ENCODE results near the gene P4HA2.

Gene P4HA2

DNA sequence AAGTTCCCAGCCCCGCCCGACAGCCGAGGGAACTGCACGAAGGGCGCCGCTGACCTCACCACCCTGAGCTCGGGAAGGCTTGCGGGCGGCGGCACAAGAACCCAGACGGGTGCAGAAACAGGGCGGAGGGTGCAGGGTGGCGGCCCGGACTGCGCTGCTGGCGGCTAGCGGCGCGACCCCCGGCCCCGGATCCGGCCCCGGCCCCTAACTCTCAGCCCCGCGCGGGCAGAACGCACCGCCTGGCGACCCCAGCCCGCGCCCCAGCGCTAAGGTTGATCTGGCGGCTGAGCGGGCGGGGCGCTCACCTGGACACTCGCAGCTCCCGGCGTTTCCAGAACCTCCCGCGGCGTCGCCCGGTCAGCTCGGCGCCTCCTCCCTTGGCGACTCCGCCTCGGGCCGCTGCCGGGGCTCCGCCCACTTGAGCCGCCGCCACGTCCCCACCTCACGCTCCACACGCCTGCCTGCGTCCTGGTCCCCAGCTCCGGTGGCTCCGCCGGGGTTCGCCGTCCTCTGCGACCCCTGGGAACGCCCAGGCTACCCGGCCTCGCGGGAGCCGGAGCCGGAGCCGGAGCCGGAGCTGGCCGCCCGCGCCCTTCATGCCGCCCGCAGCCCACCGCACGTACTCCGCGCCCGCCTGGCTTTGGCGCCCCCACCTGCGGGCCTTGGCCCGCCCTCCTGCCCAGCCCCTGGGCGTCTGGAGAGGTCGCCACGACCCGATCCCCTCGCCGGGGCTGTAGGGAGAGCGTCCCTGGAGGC is at the start of gene P4HA2:
Gene P4HA2, minus strand, starts transcription at position 369 of the 756 bp plus-strand sequence. CDS start 9,227 bp downstream, outside the sequence.
- DNase-seq (ENCODE audit: low read depth): no peak

DNA sequence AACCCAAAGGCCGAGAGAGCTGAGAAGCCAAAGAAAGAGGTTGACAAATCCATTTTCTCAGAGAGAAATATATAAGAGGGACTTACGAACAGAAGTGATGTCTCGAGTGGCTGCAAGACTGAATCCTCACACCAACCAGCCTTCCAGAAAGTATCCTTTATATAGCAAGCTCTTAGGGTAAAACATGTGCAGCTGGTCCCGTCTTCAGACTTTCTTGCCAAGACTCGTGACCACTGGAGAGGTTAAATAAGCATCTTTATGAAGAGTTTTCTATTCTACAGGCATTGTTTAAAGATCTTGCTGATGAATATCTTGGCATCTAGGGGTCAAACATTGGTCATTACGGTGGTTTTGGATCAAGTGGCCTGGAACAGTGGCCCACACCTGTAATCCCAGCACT is 49.6 kb upstream of the P4HA2 start:
- DNase-seq (ENCODE audit: low read depth): no peak

DNA sequence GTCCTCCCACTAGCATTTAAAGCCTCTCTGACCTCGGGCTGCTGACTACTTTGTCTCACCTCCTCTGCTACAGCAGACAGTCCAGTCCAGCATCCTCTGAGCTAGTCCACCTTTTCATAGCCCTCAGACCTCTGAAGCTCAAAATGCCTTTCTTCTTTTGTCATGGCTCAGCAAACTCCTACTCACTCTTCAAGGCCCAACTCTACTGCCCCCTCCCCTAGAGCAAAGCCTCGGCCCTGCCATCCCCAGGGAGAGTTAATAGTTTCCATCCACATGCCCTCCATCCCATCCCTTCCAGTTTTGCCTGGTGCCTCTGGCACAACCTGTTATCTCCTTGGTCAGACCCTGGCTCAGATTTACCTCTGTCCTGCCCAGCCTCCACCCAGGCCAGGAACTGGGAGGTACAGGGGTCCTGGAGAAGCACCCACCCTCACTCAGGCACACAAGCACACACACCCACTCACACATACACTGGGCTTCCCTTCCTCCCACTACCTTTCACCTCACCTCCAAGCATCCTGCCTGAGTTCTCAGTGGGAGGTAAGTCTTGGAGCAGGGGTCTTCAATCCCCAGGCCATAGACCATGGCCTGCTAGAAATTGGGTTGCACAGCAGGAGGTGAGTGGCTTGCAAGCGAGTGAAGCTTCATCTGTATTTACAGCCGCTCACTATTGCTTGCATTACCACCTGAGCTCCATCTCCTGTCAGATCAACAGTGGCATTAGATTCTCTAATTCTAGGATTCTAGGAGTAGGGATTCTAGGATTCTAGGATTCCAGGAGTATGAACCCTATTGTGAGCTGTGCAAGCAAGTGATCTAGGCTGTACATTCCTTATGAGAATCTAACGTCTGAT is 47.9 kb upstream of the P4HA2 start:
- no peak for DNase-seq (ENCODE audit: low read depth)

DNA sequence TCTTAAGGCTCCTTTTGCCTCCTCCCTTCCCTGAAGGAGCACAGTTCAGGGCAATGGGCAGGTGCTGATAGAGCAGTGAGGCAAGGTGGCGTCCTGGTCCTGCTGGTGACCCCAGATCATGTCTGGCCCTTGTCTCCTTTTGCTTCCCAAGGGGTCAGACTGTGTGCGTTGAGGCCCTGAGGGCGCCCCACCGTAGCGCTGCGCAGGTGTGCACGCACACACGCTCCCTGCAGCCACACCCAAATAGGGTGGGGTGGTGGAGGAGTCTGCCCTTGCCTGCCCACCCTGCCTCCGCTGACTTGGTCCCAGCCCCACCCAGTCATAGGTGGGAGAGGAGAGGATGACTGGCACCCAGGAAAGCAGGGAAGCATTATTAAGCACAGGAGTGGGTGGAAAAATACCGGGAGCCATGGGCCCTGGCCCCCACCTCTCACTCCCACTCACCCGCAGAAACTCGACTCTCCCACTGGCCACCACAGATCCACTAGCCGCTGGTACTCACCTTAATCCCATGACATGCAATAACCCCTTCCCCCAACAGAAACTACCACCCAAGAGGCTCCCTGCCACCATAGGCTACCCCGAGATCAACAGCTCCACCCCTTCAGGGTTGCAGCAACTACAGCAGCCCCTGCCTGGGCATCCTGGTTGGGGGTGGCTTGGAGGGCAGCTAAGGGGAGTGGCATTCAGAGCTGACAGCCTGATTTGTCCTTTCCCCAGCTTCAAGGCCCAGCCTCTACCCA is 46.6 kb upstream of the P4HA2 start:
- no peak for DNase-seq (ENCODE audit: low read depth)

DNA sequence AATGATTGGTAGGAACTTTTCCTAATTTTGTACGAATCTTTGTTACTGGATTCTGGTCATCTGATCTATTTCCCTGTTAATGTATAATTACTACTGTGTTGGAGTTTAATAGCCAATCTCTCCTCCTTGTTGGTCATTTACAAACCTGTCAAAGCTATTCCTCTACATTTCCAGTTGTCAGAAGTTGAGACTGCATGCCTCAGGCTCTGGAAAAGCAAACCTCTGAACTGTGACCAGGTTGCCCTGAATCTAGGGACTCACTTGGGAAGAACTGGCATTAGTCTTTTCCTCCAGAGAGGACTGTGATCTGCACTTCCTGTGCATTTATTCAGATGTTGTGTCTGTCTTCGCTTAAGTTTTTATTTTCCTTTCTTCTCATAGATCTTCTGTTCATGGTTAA is 46.0 kb upstream of the P4HA2 start:
- no peak for DNase-seq (ENCODE audit: low read depth)

DNA sequence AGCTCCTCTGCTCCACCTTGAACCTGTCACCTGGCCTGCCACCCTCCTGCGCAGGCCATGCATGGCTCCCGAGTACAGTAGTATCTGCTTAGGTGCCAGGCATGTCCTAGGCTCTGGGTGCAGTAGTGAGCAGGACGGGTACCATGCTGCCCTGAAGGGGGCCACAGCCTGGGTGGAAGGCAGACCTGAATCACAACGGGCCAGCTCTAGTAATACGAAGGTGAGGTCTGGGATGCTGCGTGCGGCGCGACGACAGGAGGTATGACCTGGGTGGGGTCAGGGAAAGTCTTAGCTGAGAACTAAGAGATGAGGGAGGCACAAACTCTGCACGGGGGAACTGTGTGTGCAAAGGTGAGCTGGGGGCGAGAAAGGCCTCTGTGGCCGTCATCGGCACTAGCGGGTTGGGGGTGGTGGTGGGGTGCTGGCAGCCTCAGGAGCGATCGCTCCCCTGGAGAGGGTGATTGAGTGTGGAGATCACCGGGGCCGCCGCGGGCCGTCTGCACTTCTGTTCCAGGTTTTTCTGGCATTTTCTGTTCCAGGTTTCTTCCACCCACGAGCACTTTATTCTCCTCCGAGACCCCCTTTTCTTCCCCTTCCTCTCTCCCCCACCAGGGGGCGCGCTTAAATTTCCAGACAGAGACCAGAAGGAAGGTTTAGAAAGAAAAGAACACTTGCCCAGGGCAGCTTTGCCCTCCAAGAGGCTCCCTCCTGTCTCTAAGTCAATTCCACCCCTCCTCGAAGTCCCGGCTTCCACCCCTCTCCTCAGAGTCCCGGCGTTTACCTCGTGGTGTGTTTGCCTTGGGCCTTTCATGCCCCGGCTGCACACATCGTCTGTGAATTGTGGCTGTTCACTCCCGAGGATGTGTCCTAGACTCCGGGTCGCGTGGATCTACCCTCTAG is 44.9 kb upstream of the P4HA2 start:
- no peak for DNase-seq (ENCODE audit: low read depth)

DNA sequence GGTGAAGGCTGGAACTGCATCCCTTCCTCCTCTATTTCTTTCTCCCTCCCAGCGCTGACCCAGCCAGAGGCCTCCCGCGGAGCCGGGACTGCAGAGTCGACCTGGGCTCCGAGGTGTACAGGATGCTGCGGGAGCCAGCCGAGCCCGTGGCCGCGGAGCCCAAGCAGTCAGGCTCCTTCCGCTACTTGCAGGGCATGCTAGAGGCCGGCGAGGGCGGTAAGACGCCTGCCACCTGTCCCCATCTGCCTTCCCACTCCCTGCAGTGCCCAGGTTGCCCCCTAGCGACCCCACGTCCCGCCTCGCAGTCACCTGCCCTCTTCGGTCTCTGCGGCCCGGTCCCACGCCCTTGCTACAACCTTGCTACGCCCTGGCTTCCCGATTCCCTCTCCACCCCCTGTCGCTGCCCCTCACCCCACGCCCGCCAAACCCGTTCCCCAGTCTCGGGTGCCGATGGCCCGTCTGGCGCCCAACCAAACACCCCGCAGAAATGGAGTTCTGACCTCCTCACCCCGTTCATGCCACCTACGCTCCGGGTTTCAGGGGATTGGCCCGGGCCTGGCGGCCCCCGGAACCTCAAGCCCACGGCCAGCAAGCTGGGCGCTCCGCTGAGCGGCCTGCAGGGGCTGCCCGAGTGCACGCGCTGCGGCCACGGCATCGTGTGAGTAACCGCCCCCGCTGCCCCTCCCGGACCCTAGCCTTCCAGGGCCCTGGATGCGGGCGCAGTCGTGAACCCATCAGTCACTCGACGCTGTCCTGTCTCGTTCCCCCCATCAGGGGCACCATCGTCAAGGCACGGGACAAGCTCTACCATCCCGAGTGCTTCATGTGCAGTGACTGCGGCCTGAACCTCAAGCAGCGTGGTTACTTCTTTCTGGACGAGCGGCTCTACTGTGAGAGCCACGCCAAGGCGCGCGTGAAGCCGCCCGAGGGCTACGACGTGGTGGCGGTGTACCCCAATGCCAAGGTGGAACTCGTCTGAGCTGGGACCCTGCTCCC is 43.9 kb upstream of the P4HA2 start:
- no peak for DNase-seq (ENCODE audit: low read depth)

DNA sequence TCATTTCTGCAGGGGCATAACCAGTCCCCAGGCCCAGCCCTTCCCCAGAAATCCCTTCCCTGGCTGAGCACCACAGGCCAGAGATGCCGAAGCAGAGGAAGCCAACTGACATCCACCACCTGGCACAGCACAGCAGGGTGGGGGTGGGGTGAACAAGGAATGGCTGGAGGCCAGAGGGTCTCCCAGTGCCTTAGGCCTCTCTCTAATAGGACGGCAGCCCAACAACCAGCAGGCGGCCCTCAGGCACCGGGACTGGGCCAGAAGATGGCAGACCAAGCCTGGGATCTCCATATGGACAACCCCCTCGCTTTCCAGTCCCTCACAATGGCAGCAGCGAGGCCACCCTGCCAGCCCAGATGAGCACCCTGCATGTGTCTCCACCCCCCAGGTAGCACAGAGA is 43.1 kb upstream of the P4HA2 start:
- no peak for DNase-seq (ENCODE audit: low read depth)

DNA sequence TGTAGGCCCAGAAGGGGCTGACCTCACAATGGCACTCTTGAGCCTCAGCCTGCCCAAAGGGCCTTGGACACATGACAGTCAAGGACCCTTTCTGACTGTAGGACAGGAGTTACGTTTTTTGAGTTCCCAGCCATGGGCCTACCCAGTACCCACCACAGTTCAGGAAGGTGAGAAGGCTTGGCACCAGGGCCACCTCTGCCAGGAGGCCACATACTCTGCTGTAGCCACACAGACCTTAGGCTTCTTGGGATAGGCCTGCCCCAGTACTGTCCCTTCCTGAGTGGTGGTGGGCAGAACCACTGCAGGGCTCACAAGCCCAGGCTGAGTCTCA is 42.6 kb upstream of the P4HA2 start:
- DNase-seq (ENCODE audit: low read depth): no peak

DNA sequence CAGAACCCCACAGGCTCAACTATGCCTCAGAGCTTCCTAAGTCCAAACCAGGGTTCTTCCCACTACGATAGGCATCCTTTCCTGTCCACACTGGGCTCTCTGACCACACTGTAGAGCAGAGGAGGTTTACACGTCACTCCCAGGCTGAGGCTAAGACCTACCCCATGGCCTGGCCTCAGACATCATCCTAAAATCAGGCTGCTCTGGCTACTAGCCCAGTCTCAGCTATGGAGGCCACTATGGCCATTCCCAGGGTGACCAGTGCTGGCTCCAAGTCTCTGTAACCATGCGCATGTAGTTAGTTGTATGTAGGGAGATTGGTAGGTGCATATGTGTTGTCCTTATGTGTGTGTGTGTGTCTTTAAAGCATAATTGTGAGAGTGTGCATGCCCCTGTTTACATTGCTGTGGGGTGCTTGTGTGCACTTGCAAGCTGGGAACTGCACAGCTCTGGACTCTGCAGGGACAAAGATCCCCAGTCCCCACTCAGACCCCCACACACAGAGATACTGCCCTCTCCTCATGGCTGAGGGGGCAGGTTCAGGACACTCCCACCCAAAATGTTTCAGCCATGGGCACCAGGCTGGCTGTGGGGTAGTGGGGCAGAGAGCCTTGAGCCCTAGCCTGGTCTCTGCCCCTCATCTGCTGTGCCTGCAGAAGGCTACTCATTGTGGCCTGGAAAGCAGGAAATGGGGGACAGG is 42.1 kb upstream of the P4HA2 start:
- DNase-seq (ENCODE audit: low read depth): no peak

DNA sequence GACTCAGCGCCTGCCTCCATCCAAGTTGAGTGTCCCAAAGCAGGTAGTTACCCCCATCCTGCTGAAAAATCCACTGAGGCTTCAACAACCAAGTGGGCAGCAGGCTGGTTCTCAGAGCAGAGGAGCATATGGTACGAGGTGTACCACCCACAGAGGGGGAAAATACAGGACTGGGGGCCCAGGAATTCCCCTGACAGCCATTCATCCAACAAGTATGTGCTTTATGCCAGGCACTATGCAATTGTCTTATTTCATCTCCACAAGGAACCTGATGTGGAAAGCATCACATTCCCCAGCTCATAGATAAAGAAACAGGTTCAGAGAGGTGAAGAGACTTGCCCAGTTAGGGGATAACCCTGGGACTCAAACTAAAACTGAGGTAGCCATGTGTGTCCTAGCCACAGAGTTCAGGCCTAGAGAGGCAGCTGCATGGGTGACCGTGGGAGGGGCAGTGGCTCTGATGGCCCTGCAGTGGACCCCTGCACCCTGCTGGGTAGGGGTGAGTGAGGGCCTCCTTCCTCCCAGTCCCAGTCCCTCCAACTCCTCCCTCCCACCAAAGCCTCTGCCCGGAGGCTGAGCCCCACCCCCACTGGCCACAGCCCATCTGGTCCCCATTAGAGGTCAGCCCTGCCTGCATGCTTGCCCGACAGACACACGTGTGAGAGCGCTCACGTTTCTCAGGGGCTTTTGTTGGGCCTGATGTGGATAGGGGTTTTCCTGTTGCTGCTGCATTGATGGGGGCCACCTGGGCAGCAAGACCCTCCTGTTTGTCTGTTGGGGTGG is 41.3 kb upstream of the P4HA2 start:
- peak; percentile 65 for DNase-seq (ENCODE audit: low read depth)

DNA sequence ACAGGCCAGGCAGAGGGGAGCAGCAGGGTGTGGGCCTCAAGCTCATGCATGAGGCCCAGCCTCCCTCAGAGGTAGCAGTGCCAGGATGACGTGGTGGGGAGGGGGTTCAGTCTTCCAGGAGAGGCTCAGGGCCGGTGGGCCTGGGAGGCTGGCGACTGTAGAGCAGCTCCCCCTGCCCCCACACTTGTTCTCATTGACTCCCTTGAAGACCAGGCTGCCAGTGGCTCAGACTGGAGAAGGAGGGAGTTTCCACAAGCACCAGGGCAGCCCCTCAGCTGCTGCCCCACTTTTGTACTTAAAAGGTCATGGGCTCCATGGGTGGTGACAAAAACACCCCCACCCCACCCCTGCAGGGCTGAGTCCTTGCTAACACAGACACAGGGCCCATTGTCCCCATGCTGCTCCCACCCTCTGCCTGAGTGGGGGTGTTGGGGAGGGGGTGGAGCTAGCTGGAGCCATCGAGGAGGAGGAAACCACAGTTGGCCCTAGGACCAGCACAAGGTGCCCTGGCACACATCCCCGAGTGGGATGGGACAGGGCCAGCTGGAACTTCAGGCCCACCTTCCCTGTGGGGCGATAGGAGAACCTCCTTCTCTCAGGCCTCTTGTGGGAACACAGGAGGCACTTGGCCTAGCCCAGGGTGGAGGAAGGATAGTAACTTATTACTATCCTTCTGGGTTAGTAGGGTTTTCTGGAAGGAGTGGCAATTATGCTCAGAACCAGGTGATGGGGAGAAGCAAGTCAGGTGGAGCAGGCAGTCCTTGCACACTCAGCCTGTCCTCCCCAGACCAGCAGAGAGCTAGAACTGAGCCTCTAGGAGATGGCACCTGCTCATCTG is 40.5 kb upstream of the P4HA2 start:
- DNase-seq (ENCODE audit: low read depth): no peak

DNA sequence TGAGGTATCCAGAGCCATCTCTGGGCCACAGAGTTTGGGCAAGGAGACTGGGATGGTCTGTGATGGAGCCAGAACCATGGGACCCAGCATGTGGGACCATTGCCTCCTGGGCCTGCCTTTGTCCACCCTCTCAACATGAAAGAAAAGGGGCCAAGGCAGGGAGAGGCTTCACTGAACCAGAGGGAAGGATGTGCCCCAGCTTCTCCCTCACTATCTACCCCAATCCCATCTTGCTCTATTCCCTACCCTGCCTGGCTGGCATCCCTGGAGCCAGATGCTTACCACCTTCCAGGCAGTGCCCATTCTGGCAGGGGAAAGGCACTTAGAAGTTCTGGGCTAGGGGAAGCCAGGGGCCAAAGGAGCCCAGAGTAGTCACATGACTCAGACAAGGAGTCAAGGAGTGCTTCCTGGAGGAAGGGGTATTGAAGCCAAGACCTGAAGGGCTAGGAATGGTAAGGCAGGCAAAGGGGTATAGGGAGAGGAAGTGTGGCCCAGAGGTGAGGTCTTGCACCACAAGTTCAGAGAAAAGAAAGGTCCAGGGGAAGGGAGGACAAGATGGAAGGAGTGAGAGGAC is 39.6 kb upstream of the P4HA2 start:
- no peak for DNase-seq (ENCODE audit: low read depth)

DNA sequence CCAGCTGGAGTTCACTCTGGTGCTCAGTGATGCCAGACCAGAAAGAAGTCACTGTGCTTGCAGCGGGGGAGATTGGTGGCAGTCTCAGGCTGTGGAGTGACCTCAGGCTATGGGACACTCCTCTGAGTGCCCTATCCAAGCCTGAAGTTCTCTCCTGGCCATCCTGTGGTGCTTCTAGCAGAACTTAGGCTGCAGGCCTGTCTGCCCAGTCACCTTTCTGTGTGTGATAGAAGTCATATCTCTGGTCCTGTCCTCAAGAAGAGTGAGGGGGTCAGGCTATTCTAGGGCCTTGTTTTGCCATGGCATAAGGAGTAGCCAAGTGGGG is 39.1 kb upstream of the P4HA2 start:
- no peak for DNase-seq (ENCODE audit: low read depth)

DNA sequence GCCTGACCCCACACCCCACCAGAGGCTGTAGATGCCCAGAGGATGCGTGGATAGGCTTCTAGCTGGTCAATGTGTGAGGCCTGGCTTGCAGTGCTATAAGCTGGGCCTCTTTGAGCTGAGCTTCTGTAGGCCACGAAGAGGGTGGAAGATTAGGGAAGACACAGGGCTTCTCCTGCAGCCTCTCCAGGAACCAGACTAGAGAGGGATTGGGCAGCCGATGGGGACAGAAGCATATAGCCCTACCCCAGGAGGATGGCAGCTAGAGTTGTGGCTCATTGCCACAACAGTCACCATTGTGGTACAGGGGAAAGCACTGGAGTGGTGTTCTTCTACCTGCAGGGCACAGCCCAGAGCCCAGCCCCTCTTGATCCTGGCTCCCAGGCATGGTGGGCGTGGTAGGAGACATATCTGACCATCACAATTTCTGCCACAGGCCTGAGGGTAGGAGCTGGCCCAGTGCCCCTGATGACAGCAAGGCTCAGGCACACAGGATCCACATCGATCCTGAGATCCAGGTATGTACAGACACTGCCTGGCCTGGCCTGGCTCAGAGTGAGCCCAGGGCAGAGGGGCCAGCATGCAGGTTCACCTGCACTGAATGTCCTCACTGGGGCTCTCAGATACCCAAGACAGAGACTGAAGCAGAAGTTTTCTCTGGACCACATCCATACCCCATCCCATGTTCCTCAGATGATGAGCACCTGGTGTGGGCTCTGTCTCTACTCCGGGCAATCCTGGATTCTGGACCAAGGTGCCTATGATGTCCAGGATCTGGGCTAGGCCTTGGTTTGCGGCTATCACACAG is 38.6 kb upstream of the P4HA2 start:
- DNase-seq (ENCODE audit: low read depth): no peak

DNA sequence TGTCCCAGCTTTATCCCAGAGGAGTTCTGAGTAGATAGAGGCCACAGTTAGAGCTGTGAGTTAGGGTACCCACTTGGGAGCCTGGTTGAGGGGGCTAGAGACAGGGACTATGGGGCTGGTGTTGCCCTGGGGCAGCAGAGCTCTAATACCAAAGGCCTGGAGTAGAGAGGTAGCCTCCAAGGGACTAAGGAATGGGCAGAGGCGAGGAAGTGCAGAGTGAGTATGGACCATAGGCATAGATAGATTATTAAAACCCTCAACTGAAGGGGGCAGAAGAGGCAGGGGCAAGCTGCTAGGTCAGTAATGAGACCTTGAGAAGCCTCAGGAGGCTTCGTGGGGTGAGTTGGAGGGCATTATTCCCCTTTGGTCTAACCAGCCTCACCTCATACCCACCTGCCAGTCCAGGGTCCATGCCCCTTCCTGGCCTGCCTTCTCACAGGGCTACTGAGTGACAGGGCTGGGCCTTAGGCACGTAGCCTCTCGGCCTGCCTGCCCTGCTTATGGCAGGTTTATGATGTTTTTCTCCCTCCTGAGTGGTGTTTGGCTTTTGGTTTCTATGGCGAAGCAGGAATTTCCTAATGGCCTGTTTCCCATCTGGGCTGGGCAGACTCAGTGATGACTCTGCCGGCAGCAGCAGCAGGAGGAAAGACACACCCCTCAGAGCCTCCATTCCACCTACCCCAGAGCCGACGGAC is 37.8 kb upstream of the P4HA2 start:
- DNase-seq (ENCODE audit: low read depth): peak; percentile 97
